GM18858 (cell line): ENCODE results near the gene CDK17.

ENCODE experiments used
- ATAC-seq: cut with Tn5 transposase; IDR thresholded peaks from one replicate; pipeline ENCODE4 v1.9.1; 2021; ENCODE audit not compliant: unreplicated experiment

Gene CDK17

GRCh38 chr12:96241846-96242256 lies 158.4 kb downstream of the CDK17 start:
- no peak for ATAC-seq

GRCh38 chr12:96241431-96241830 lies 158.8 kb downstream of the CDK17 start:
- no peak for ATAC-seq

GRCh38 chr12:96240656-96241055 lies 159.6 kb downstream of the CDK17 start:
- no peak for ATAC-seq

GRCh38 chr12:96239711-96240635 lies 160.3 kb downstream of the CDK17 start:
- no peak for ATAC-seq

- ATAC-seq, result no peak
Measured at GRCh38 chr12:96238336-96239047, 161.7 kb downstream of the CDK17 start.

GRCh38 chr12:96237465-96238077 lies 162.7 kb downstream of the CDK17 start:
- no peak for ATAC-seq

- ATAC-seq, result no peak
Measured at GRCh38 chr12:96237035-96237434, 163.2 kb downstream of the CDK17 start.

GRCh38 chr12:96236221-96236822 lies 163.9 kb downstream of the CDK17 start:
- no peak for ATAC-seq

- no peak for ATAC-seq
Measured at GRCh38 chr12:96235484-96235826, 164.8 kb downstream of the CDK17 start.

GRCh38 chr12:96234591-96235483 lies 165.4 kb downstream of the CDK17 start:
- no peak for ATAC-seq

GRCh38 chr12:96233939-96234461 lies 166.2 kb downstream of the CDK17 start:
- no peak for ATAC-seq

GRCh38 chr12:96233168-96233567 lies 167.1 kb downstream of the CDK17 start:
- ATAC-seq, result no peak

- no peak for ATAC-seq
Measured at GRCh38 chr12:96230646-96231045, 169.6 kb downstream of the CDK17 start.

GRCh38 chr12:96228566-96229248 lies 171.5 kb downstream of the CDK17 start:
- ATAC-seq, result no peak
